NCI-H2227 (cell line): ENCODE measurements around the gene PLEKHB1.
"Not testable (repeated sequence)": the region's sequence is repeated elsewhere in the genome, so short reads cannot be mapped to it uniquely, and the experiment has no call there.

Source experiments
- DNase-seq: peaks from one replicate; lab custom pipeline; 2025; ENCODE audit not compliant: unreplicated experiment; lab: John Stamatoyannopoulos, UW

The PLEKHB1 gene

GRCh38 chr11:73667891-73668290 lies 21.5 kb downstream of the PLEKHB1 start:
- no peak for DNase-seq

- DNase-seq, result no peak
Measured at GRCh38 chr11:73670808-73671207, 24.4 kb downstream of the PLEKHB1 start.

- no peak for DNase-seq
Measured at GRCh38 chr11:73671701-73672100, 25.3 kb downstream of the PLEKHB1 start.

- DNase-seq, result not testable (repeated sequence)
Measured at GRCh38 chr11:73676552-73676951, 30.2 kb downstream of the PLEKHB1 start.

GRCh38 chr11:73680687-73681086 lies 34.3 kb downstream of the PLEKHB1 start:
- no peak for DNase-seq

GRCh38 chr11:73693899-73694525 lies 47.6 kb downstream of the PLEKHB1 start:
- DNase-seq, result no peak

- no peak for DNase-seq
Measured at GRCh38 chr11:73705053-73705452, 58.7 kb downstream of the PLEKHB1 start.

GRCh38 chr11:73710964-73711363 lies 64.6 kb downstream of the PLEKHB1 start:
- no peak for DNase-seq
